LNCaP clone FGC (cell line): ENCODE results near the gene STH.

Experiments used
- DNase-seq: peaks from one replicate; pipeline ENCODE4 v3.0.0-alpha.2; 2011; ENCODE audit warnings: low read depth
- H3K4me3 ChIP-seq: 2 replicates; pipeline ENCODE4 v1.5.1; 2011; ENCODE audit warnings: mild to moderate bottlenecking, low read depth, low read length, control low read depth
- TF ChIP-seq, protein P1 (sequence below): IDR thresholded peaks from 2 replicates; pipeline ENCODE4 v1.5.1; 2012; ENCODE audit warnings: mild to moderate bottlenecking; ENCODE audit not compliant: control insufficient read depth, insufficient read depth; ENCODE audit errors: extremely low read depth

STH gene

DNA sequence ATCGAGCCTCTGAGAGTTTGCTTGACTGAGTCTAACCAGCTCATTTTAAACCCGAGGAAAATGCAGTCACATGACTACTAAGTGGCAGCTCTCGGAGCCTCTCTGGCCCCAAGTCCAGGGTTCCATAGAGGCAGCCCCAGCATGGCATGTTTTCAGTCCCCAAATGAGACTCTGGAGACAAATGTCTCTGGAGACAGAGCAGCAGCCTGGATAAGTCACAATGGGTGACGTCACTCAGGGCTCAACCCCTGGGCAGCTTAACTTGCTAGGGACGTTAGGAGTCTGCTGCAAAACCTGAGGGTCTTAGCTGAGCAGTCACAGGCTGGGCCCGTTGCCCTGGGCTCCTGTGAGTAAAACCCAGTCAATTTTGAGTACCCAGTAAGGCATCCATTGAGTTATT lies 6.9 kb upstream of the STH start:
- TF ChIP-seq, protein P1, sequence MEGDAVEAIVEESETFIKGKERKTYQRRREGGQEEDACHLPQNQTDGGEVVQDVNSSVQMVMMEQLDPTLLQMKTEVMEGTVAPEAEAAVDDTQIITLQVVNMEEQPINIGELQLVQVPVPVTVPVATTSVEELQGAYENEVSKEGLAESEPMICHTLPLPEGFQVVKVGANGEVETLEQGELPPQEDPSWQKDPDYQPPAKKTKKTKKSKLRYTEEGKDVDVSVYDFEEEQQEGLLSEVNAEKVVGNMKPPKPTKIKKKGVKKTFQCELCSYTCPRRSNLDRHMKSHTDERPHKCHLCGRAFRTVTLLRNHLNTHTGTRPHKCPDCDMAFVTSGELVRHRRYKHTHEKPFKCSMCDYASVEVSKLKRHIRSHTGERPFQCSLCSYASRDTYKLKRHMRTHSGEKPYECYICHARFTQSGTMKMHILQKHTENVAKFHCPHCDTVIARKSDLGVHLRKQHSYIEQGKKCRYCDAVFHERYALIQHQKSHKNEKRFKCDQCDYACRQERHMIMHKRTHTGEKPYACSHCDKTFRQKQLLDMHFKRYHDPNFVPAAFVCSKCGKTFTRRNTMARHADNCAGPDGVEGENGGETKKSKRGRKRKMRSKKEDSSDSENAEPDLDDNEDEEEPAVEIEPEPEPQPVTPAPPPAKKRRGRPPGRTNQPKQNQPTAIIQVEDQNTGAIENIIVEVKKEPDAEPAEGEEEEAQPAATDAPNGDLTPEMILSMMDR: no peak
- no peak for DNase-seq
- H3K4me3 ChIP-seq: no peak overlapping the region

DNA sequence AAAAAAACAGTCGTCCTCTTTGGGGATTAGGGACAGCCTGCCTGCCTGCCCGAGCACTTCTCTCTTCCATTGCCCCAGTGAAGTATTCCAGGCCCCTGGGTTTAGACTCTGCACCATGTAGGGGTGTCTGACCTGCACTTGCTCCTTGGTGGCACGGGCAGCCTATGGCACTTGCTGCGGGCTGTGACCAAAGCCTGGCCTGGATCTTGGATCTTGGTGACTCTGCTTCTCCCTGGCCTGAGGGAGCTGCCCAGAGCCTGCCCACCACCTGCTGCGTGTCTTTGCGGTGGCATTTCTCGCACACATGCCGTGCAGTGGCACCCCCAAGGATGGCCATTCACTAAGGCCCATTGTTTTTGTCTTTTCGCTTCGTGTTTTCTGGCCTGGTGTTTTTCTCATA lies 6.1 kb upstream of the STH start:
- no peak overlapping the region for H3K4me3 ChIP-seq
- TF ChIP-seq, protein P1: no peak
- no peak for DNase-seq

DNA sequence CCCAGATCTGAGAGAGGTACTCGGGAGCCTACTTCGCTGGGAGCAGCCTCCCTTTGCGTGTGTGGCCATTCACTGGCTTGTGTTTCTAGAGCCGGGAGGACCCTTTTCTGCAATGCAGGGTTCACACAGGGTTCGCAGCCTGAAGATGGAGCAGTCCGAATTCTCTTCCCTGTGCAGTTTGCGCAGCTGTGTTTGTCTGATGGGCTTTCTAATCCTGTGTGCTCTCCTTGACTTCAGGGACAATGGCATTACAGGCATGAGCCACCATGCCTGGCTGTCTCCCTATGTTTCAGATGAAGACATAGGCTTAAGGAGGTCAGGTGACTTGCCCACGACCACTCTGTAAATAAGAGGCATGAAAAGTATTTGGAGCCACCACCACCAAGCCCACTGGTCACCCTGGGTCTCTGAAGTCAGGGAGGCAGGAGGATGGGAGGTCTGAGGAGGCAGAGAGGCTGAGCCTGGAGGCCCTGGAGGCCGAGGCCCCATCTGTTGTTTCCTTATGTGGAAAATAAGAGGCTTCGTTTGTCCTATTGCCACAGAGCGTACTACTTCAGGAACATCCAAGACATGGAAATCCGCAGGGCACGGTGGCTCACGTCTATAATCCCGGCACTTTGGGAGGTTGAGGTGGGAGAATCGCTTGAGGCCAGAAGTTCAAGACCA lies 5.0 kb upstream of the STH start:
- TF ChIP-seq, protein P1: no peak
- H3K4me3 ChIP-seq: no peak overlapping the region
- DNase-seq: no peak

DNA sequence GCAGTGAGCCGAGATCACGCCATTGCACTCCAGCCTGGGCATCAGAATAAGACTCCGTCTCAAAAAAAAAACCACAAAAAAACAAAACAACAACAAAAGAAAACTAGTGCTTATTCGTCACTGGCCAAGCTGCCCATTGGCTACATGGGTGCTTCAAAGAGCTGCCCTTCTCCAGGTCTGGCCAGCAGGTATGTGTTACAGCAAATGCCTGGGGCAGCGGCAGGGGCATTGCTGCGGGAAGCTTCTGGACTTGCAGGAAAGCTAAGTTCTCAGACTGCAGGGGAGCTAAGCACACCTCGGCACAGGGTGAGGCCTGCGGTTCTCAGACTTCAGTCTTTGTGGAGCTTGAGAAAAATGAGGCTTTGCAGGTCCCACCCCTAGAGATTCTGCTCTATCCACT lies 4.1 kb upstream of the STH start:
- no peak overlapping the region for H3K4me3 ChIP-seq
- TF ChIP-seq, protein P1: no peak
- DNase-seq: no peak

DNA sequence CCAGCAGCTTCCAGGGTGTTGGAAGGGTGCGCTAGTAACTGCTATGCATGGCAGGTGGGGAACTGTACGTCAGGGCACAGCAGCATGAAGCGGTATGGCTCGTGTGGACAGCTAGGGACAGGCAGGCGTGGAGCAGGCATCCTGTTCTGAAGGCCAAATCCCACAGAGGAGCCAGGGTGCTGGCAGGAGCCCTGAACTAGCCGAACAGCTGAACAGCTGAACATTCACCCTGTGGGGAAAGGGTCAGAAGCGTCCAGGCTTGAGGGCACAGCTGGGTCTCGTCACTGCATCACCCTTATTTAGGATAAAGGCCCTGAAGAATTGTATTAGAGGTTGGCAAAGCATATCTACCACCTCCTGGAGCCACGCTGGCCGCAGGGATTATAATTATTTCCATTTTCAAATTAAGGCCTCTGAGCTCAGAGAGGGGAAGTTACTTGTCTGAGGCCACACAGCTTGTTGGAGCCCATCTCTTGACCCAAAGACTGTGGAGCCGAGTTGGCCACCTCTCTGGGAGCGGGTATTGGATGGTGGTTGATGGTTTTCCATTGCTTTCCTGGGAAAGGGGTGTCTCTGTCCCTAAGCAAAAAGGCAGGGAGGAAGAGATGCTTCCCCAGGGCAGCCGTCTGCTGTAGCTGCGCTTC lies 3.3 kb upstream of the STH start:
- TF ChIP-seq, protein P1: no peak
- no peak for DNase-seq
- no peak overlapping the region for H3K4me3 ChIP-seq

DNA sequence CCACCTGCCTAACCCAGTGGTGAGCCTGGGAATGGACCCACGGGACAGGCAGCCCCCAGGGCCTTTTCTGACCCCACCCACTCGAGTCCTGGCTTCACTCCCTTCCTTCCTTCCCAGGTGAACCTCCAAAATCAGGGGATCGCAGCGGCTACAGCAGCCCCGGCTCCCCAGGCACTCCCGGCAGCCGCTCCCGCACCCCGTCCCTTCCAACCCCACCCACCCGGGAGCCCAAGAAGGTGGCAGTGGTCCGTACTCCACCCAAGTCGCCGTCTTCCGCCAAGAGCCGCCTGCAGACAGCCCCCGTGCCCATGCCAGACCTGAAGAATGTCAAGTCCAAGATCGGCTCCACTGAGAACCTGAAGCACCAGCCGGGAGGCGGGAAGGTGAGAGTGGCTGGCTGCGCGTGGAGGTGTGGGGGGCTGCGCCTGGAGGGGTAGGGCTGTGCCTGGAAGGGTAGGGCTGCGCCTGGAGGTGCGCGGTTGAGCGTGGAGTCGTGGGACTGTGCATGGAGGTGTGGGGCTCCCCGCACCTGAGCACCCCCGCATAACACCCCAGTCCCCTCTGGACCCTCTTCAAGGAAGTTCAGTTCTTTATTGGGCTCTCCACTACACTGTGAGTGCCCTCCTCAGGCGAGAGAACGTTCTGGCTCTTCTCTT lies 2.6 kb upstream of the STH start:
- TF ChIP-seq, protein P1: no peak
- DNase-seq: no peak
- no peak overlapping the region for H3K4me3 ChIP-seq
